ENCODE data around the gene PLLP.

DNA sequence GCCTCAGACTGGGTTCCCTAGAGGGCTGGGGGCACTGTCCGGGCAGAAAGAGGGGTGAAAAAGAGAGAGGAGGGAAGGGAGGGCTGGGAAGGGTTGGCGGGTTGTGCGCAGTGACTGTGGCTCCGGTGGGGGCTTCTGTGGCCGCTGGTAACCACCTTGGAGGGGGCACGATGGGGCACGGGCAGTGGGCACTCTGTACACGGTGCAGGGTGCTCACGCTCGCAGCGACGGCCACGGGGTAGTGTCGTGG lies 588 bp downstream of the PLLP start:
- TF ChIP-seq, protein P1, sequence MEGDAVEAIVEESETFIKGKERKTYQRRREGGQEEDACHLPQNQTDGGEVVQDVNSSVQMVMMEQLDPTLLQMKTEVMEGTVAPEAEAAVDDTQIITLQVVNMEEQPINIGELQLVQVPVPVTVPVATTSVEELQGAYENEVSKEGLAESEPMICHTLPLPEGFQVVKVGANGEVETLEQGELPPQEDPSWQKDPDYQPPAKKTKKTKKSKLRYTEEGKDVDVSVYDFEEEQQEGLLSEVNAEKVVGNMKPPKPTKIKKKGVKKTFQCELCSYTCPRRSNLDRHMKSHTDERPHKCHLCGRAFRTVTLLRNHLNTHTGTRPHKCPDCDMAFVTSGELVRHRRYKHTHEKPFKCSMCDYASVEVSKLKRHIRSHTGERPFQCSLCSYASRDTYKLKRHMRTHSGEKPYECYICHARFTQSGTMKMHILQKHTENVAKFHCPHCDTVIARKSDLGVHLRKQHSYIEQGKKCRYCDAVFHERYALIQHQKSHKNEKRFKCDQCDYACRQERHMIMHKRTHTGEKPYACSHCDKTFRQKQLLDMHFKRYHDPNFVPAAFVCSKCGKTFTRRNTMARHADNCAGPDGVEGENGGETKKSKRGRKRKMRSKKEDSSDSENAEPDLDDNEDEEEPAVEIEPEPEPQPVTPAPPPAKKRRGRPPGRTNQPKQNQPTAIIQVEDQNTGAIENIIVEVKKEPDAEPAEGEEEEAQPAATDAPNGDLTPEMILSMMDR (IDR thresholded peaks at IDR 0.05), result no peak
- TF ChIP-seq EZH2 (IDR thresholded peaks at IDR 0.05; ENCODE audit: borderline replicate concordance, insufficient read depth, low read depth, low read length, poor library complexity, severe bottlenecking), result no peak
